GM21528 (cell line): ENCODE data around the gene NUP210L.
"Not testable (repeated sequence)": the region's sequence is repeated elsewhere in the genome, so short reads cannot be mapped to it uniquely, and the experiment has no call there.

Experiments
- ATAC-seq: cut with Tn5 transposase; IDR thresholded peaks from one replicate; pipeline ENCODE4 v1.9.1; 2021; ENCODE audit warnings: mild to moderate bottlenecking, moderate library complexity; ENCODE audit not compliant: unreplicated experiment, low FRiP score

Gene NUP210L

GRCh38 chr1:154000420-154000819 is 154.5 kb downstream of the NUP210L start:
- no peak for ATAC-seq

DNA sequence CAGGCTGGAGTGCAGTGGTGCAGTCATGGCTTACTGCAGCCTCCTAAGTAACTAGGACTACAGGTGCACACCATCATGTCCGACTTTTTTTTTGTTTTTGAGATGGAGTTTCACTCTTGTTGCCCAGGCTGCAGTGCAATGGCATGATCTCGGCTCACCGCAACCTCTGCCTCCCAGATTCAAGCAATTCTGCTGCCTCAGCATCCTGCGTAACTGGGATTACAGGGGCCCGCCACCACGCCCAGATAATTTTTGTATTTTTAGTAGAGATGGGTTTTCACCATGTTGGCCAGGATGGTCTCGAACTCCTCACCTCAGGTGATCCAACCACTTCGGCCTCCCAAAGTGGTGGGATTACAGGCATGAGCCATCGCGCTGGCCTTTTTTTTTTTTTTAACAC is 158.0 kb downstream of the NUP210L start:
- ATAC-seq: not testable (repeated sequence)

DNA sequence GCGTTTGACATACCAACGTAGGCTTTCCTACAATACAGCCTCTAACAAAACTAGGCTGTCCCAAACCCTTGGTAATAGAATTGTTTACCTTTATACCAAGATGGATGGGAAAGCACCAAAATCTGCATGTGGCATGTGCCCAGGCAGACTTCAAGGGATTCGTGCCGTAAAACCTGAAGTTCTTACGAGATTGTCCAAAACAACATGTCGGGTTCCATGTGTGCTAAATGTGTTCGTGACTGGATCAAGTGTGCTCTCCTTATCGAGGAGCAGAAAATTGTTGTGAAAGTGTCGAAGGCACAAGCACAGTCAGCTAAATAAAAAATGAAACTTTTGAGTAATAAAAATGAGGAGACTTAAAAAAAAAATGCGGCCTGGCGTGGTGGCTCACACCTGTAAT is 159.2 kb downstream of the NUP210L start:
- ATAC-seq: no peak

DNA sequence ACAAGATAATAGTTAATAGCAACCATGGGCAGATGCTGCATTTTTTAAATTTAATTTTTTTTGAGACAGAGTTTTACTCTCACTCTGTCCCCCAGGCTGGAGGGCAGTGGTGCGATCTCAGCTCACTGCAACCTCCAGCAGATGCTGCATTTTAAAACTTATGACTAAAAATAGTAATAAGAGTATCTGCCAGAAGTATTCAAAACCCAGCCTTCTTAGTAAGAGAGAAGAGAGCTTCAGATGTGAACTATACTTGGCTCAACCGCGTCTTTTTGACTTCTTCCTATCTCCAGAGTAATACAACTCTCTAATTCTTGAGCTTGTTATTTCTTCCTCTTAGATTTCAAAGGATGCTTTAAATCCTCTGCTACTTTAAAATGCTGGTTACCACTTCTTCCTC is 159.7 kb downstream of the NUP210L start:
- no peak for ATAC-seq

GRCh38 chr1:153991806-153992205 is 163.1 kb downstream of the NUP210L start:
- no peak for ATAC-seq

DNA sequence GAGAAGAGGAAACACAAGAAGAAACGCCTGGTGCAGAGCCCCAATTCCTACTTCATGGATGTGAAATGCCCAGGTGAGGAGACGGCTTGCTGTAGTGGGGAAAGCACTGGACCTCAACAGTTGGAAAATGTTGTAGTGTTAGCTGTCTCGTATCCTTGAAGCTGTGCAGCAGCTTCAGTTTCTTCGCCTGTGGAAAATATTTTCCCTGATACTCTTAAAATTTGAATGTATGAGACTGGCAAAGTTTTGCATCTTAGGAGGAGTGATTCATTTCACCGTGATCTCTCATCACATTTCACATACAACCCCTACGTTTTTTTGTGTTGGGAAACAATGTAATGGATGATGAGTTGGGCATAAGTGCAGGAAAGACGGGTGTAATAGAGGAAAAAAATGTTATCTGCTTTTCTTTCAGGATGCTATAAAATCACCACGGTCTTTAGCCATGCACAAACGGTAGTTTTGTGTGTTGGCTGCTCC is 163.7 kb downstream of the NUP210L start:
- no peak for ATAC-seq

GRCh38 chr1:153990468-153991150 is 164.3 kb downstream of the NUP210L start, which contains the start of gene RPS27:
Gene RPS27 (plus strand): TSS chr1:153990762. CDS start chr1:153990797, 35 bp downstream.
- ATAC-seq: peak; percentile 68

- no peak for ATAC-seq
These were observed 167.3 kb downstream of the NUP210L start for GRCh38 chr1:153987621-153988020.

DNA sequence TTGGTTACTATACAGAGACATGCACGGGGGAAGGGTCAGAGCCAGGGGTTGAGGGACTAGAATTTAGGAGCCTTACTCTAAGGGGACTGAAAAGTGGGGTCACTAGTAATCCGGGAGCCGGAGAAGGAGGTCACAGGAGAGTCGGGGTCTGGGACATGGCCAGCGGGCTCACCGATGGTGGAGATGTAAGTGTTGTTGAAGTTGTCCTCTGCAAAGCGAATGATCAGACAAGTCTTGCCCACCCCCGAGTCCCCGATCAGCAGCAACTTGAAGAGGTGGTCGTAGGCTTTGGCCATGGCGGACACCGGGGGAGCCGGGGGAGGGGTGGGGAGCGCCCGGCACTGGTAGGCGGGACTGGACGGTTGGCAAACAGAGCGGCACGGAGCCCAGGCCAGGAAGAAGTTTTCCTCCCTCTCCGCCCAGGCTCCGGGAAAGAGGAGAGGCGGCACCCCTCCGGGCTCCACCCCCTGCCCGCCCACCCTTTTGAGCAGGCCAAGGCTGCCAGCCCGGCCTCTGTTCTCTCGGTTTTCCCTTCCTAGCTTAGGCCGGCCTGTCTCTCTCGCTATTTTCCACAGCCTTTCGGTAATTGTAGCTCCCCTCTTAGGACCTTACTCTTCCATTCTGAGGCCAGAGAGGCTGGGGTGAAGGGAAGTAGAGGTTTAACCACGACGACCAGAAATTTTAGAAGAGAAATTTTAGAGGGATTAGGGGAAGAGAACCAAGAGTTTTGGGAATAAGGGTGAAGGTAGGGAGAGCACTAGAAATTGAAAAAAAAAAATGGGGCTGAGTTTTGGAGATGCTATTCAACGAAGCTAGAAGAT is 168.7 kb downstream of the NUP210L start, which contains the start of gene RAB13:
TSS of gene RAB13 (minus strand) at position 399 of the 821 bp plus-strand sequence. CDS start at position 296, 103 bp downstream.
- ATAC-seq: no peak

- no peak for ATAC-seq
These were observed 169.4 kb downstream of the NUP210L start for GRCh38 chr1:153985341-153985912.

- no peak for ATAC-seq
These were observed 170.6 kb downstream of the NUP210L start for GRCh38 chr1:153984123-153984894.

GRCh38 chr1:153981735-153982134 is 173.1 kb downstream of the NUP210L start:
- not testable (repeated sequence) for ATAC-seq

GRCh38 chr1:153979091-153979490 is 175.8 kb downstream of the NUP210L start:
- ATAC-seq: not testable (repeated sequence)

DNA sequence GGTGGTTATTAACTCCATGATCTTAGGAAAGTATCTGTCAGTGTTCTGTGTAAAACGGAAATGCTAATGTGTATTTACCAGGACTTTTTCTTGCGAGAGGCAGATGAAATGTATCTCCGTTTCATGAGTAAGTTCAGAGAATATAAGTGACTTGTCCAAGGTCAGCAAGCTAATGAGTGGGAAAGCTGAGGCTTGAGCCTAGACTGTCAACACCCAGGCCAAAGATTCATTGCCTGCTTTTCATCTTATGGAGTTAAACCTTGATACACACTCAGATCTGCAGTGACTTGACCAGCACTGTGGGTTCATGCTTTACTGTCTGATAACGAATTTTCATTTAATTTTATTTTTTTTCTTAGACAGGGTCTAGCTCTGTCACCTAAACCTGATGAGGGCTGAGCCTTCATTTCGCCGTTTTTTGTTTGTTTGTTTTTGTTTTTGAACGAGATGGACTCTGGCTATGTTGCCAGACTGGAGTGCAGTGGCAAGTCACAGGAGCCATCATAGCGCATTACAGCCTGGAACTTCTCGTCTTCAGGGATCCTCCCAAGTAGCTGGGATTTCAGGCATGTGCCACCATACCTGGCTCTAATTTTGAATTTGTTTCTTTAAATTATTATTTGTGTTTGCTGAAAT is 176.5 kb downstream of the NUP210L start:
- no peak for ATAC-seq

DNA sequence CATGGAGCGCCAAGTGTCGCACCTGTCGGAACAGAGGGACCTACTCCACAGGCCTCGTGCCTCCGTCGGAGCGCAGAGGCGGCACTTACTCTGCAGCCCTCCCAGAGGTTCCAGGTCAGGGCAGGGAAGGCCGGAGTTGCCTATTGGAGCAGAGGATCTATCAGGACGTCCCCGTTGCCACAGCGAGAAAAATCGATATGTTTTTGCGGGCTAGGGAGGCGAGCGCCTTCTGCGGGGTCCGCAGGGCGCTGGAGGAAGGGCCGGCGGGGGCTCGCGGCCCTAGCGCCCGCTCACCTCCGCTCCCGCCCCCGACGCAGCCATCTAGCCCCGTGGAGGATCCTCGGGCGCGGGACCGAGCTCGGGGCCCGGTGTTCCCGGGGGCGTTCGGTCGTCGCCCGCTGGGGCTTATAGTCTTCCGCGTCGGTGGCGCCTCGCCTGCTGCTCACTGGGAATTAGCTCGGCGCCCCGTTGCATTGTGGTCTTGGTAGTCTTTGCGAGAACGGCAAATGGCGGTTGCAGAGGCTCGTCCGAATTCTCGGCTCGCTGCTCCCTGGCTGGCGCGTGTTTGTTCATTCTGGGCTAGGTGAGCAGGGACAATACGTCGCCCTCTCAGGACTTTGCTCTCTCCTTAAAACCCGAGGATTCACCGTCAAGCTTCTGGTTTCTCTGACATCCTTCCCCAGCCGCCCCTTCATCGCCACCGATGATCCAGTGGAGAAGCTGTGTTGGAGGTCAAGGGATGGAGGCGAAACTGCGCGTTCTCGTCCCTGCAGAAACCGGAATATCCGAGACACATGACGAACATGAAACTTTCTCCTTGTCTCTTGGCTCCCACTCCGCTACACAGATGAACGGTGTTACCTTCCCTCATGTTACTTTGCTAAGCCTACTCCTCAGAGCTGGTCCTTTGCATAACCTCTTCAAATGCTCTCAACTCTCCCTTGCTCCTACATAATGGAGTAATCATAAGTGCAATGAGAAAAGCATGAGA is 177.3 kb downstream of the NUP210L start, which contains the start of gene JTB:
TSS of gene JTB (minus strand) at position 425 of the 991 bp plus-strand sequence. CDS start at position 3, 422 bp downstream.
- ATAC-seq: peak; percentile 60

DNA sequence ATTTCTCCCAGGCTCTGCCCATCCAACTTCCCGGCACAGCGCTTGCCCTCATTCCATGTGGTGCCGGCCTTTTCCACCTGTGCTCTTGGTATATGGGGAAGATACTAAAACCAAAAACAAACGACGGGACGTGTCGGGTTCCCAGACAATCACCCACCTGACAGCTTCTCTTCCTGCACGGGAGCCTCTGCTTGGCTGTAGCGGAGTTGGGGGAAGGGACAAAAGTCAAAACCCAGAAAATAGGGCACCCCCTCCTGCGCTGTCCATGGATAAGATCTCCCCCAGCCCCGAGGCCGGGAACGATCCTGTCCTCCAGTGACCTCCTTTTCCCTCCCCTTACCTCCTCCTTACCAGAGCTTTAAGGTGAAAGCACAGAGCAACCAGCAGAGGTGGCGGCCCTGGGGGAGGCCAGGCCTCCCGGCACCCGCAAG is 178.0 kb downstream of the NUP210L start:
- no peak for ATAC-seq

- no peak for ATAC-seq
These were observed 181.3 kb downstream of the NUP210L start for GRCh38 chr1:153973525-153973924.

DNA sequence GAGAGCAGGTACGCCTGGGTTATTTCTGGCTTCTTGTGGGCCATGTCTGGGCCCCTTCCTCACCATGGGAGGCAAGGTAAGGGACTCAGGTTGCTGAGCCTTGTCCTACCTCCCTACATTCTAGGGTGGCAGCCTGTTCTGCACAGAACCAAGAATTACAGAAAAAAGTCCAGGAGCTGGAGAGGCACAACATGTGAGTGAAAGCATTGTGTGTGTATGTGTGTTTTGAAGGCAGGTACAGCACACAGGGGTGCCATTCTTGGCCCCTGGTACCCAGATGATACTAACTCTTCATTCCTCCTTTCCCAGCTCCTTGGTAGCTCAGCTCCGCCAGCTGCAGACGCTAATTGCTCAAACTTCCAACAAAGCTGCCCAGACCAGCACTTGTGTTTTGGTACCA is 181.8 kb downstream of the NUP210L start:
- no peak for ATAC-seq
